HG02852 (cell line): ENCODE results near the gene RAB34.

Source experiments
- ATAC-seq: cut with Tn5 transposase; IDR thresholded peaks from one replicate; pipeline ENCODE4 v1.9.1; 2021; ENCODE audit warnings: mild to moderate bottlenecking, moderate library complexity; ENCODE audit not compliant: unreplicated experiment

Gene RAB34

GRCh38 chr17:28688481-28688880 is 29.2 kb downstream of the RAB34 start:
- ATAC-seq = no peak

- no peak for ATAC-seq
Observed at GRCh38 chr17:28686296-28686695, 31.4 kb downstream of the RAB34 start.

- ATAC-seq = no peak
Observed at GRCh38 chr17:28685366-28685765, 32.3 kb downstream of the RAB34 start.

- ATAC-seq = no peak
Observed at GRCh38 chr17:28684963-28685362, 32.7 kb downstream of the RAB34 start.

GRCh38 chr17:28682655-28683054 is 35.0 kb downstream of the RAB34 start:
- no peak for ATAC-seq

GRCh38 chr17:28675980-28676379 is 41.7 kb downstream of the RAB34 start:
- ATAC-seq = no peak

- ATAC-seq = no peak
Observed at GRCh38 chr17:28675490-28675889, 42.2 kb downstream of the RAB34 start.

- no peak for ATAC-seq
Observed at GRCh38 chr17:28669918-28670317, 47.8 kb downstream of the RAB34 start.

GRCh38 chr17:28667870-28668269 is 49.8 kb downstream of the RAB34 start:
- no peak for ATAC-seq

GRCh38 chr17:28665994-28666393 is 51.7 kb downstream of the RAB34 start:
- ATAC-seq = no peak
